HFFc6 (cell line): ENCODE results near the gene UBL5. TPM values are rescaled to one million over a fixed set of nuclear protein-coding genes. Genes with fewer than 3 reads are reported as not detected.

ENCODE experiments used
- DNase-seq: peaks from one replicate; pipeline ENCODE4 v3.0.0-alpha.2; 2018
- H3K27ac Mint-ChIP-seq: 2 replicates; pipeline ENCODE4 v1.8.0; 2020; ENCODE audit warnings: mild to moderate bottlenecking, mixed read lengths
- H3K27me3 Mint-ChIP-seq: 2 replicates; pipeline ENCODE4 v1.8.0; 2021; ENCODE audit warnings: mild to moderate bottlenecking, moderate library complexity, mixed read lengths; ENCODE audit not compliant: insufficient read depth
- H3K36me3 Mint-ChIP-seq: 2 replicates; pipeline ENCODE4 v1.8.0; 2021; ENCODE audit warnings: low read depth, mixed read lengths
- H3K4me1 Mint-ChIP-seq: 2 replicates; pipeline ENCODE4 v1.8.0; 2020; ENCODE audit warnings: low read depth, mixed read lengths
- H3K4me3 Mint-ChIP-seq: 2 replicates; pipeline ENCODE4 v1.8.0; 2020; ENCODE audit warnings: mild to moderate bottlenecking, moderate library complexity, mixed read lengths
- H3K9me3 Mint-ChIP-seq: 2 replicates; pipeline ENCODE4 v1.8.0; 2020; ENCODE audit warnings: mild to moderate bottlenecking, mixed read lengths
- total RNA-seq, 6 experiments: library from RNA; stranded (reverse); fragmentation: NEBNext Ultra II Directional; extraction: Animal tissue kit (Norgen Biotek cat#: 25700); gene quantifications; 2 replicates in 1 of 6; 3 replicates in 5 of 6; pipeline ENCODE4 v1.2.3, GENCODE V29; 2021
- TF ChIP-seq, protein P1 (sequence below): fragments of 200-600 bp; sonication (generic); IDR thresholded peaks from 2 replicates; pipeline ENCODE4 v1.5.0; 2021; ENCODE audit warnings: antibody characterized with exemption, mild to moderate bottlenecking

UBL5 gene
- total RNA-seq, 6 experiments from 2014 or later, result 365 to 483 (median 418) TPM

DNA sequence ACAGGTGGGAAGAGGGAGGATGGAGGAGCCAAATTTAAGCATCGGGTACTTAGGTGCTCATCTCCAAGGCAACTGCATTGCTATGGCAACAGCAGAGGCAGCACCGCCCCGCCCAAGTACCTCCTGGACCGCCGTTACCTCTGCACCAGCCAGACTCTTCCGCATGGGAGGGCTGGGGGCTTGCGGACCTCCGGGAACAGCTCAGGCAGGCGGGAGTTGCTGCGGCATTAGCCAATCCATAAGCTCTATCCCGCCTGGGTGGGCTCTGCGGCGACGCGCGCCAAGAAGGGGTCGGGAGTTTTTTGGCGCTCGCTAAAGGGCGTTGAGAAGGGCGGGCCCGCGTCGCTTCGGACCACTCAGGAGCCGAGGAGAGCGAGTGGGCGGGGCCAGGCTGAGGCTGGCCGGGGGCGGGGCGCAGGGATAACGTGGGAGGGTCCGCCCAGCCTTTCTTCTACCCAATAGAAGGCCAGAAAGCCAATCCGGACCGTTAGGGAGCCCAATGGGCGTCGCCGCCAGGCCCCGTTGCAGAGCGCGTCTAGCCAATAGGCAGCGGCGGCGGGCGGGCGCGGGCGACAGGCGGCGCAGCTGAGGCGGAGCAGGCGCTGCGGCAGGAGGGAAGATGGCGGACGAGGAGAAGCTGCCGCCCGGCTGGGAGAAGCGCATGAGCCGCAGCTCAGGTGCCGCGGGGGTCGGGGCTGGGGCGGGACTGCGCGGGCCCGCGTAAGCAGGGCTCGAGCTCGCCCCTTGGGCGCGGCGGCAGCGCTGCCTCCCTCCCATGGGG is 7.2 kb downstream of the UBL5 start, which contains the start of gene PIN1:
PIN1 (plus strand) TSS at position 593 of the 781 bp plus-strand sequence; CDS start at position 620, 27 bp downstream.
- Mint-ChIP-seq H3K4me3 (peak within 1 kb of the TSS; percentile 95), H3K9me3 (no peaks in the 10 kb centered on the region), H3K36me3 (no peaks in the 10 kb centered on the region), H3K27ac (peak within 1 kb of the TSS; percentile 84), H3K4me1 (peaks cover 21% of the 10 kb centered on the region), H3K27me3 (peaks cover 4% of the 10 kb centered on the region; the same call in 1 of the 2 replicates)
- TF ChIP-seq, protein P1, sequence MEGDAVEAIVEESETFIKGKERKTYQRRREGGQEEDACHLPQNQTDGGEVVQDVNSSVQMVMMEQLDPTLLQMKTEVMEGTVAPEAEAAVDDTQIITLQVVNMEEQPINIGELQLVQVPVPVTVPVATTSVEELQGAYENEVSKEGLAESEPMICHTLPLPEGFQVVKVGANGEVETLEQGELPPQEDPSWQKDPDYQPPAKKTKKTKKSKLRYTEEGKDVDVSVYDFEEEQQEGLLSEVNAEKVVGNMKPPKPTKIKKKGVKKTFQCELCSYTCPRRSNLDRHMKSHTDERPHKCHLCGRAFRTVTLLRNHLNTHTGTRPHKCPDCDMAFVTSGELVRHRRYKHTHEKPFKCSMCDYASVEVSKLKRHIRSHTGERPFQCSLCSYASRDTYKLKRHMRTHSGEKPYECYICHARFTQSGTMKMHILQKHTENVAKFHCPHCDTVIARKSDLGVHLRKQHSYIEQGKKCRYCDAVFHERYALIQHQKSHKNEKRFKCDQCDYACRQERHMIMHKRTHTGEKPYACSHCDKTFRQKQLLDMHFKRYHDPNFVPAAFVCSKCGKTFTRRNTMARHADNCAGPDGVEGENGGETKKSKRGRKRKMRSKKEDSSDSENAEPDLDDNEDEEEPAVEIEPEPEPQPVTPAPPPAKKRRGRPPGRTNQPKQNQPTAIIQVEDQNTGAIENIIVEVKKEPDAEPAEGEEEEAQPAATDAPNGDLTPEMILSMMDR, result peak; percentile 81
- peak; percentile 98 for DNase-seq

DNA sequence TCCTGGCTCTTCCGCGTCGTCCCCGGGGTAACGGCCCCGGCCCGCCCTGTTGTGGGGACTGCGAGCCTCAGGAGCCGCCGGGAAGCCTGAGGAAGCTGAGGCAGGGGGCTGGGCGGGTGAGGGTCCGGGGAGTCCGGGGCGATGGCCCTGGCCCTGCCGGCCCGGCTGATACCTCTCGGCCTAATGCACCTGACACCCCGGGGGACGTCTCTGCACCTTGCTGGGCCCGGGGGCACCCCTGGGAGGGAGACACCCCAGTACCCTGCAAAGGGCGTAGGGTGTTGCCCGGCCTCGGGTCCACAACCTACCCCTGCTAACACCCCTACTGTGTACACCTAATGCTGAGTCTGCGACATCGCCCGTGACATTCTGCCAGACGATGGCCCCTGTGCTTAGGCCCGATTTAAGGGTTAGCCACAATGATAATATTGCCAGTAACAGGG is 7.8 kb downstream of the UBL5 start:
- Mint-ChIP-seq H3K9me3 (no peaks in the 10 kb centered on the region), H3K4me3 (peak overlapping the region; percentile 95), H3K27ac (peak overlapping the region; percentile 84), H3K4me1 (peaks cover 21% of the 10 kb centered on the region), H3K27me3 (peaks cover 4% of the 10 kb centered on the region; the same call in 1 of the 2 replicates), H3K36me3 (no peaks in the 10 kb centered on the region)
- TF ChIP-seq, protein P1, result no peak
- no peak for DNase-seq

DNA sequence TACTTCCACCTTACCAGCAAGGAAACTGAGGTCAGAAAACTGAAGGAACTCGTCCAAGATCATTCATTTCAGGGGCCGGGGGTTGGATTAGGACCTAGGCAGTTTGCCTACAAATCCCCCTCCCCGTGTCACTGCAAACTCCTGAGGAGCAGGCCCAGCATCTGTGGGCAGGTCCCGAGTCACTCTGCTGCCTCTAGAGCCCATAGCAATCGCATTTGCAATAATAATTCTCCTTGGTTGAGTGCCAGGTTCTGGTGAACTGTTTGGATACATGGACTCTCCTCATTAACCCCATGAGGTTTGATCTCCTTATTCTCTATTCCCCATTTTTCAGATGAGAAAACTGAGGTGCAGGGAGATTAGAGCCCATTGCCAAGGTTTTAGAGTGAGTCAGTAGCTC is 8.3 kb downstream of the UBL5 start:
- DNase-seq, result peak; percentile 73
- Mint-ChIP-seq H3K4me1 (peaks cover 21% of the 10 kb centered on the region), H3K9me3 (no peaks in the 10 kb centered on the region), H3K27ac (peak overlapping the region; percentile 84), H3K27me3 (peaks cover 4% of the 10 kb centered on the region), H3K36me3 (no peaks in the 10 kb centered on the region), H3K4me3 (peak overlapping the region; percentile 95)
- TF ChIP-seq, protein P1, result no peak

DNA sequence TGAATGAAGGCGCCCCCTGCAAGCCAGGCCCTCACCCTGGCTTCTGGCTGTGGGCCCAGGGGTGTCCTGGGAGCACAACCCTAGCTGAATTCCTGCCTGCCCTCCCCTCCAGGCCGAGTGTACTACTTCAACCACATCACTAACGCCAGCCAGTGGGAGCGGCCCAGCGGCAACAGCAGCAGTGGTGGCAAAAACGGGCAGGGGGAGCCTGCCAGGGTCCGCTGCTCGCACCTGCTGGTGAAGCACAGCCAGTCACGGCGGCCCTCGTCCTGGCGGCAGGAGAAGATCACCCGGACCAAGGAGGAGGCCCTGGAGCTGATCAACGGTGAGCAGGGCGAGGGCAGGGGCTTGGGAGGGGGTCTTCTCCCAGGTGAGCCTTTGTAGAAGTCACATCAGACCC is 10.6 kb downstream of the UBL5 start:
- Mint-ChIP-seq H3K4me3 (no peak overlapping the region), H3K27ac (no peak overlapping the region), H3K36me3 (peaks cover 18% of the 10 kb centered on the region), H3K4me1 (peaks cover 21% of the 10 kb centered on the region), H3K9me3 (no peaks in the 10 kb centered on the region), H3K27me3 (peaks cover 11% of the 10 kb centered on the region)
- no peak for DNase-seq
- TF ChIP-seq, protein P1, result no peak

DNA sequence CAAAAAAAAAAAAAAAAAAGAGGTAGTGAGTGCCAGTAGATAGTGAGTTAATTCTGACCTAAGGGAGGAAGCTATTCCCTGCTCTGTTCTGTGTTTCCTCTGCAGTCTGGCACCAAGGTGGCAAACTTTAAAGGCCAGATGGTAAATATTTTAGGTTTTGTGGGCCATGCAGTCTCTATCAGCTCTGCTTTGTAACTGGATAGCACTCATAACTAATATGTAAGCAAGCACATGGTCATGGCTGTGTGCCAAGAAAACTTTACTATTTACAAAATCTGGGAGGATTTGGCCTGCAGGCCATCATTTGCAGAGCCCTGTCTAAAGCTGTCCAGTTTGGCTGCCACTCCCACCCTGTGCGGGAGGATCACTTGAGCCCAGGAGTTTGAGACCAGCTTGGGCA is 11.7 kb downstream of the UBL5 start:
- no peak overlapping the region for H3K27ac Mint-ChIP-seq
- no peaks in the 10 kb centered on the region for H3K9me3 Mint-ChIP-seq
- peaks cover 21% of the 10 kb centered on the region for H3K4me1 Mint-ChIP-seq
- H3K36me3 Mint-ChIP-seq, result peaks cover 27% of the 10 kb centered on the region
- TF ChIP-seq, protein P1, result no peak
- DNase-seq, result no peak
- no peak overlapping the region for H3K4me3 Mint-ChIP-seq
- H3K27me3 Mint-ChIP-seq, result peaks cover 7% of the 10 kb centered on the region
